ENCODE data around the gene IQCK.

The IQCK gene

GRCh38 chr16:19875900-19876299 lies 157.8 kb downstream of the IQCK start:
- no peaks in the 10 kb centered on the region for H3K27me3 ChIP-seq (ENCODE audit: control insufficient read depth, insufficient read depth, low read length)

GRCh38 chr16:19876501-19877059 lies 158.5 kb downstream of the IQCK start:
- H3K4me3 ChIP-seq (ENCODE audit: low read length) = no peak overlapping the region
- no peaks in the 10 kb centered on the region for H3K9me3 ChIP-seq (ENCODE audit: control insufficient read depth, low read depth, low read length)
- no peaks in the 10 kb centered on the region for H3K27me3 ChIP-seq (ENCODE audit: control insufficient read depth, insufficient read depth, low read length)
- peaks cover 20% of the 10 kb centered on the region for H3K36me3 ChIP-seq (ENCODE audit: control insufficient read depth, low read depth, low read length)
- no peak overlapping the region for H3K27ac ChIP-seq (ENCODE audit: low read length)
- no peak overlapping the region for H3K9ac ChIP-seq (ENCODE audit: low read length)
- peaks cover 25% of the 10 kb centered on the region for H3K4me1 ChIP-seq (ENCODE audit: control insufficient read depth, low read depth, low read length)

More at GRCh38 chr16:19875900-19876299, 157.8 kb downstream of the IQCK start:
- no peak overlapping the region for H3K4me3 ChIP-seq (ENCODE audit: low read length)
- no peaks in the 10 kb centered on the region for H3K9me3 ChIP-seq (ENCODE audit: control insufficient read depth, low read depth, low read length)
- peaks cover 25% of the 10 kb centered on the region for H3K36me3 ChIP-seq (ENCODE audit: control insufficient read depth, low read depth, low read length)
- no peak overlapping the region for H3K27ac ChIP-seq (ENCODE audit: low read length)
- peaks cover 25% of the 10 kb centered on the region for H3K4me1 ChIP-seq (ENCODE audit: control insufficient read depth, low read depth, low read length)
- no peak overlapping the region for H3K9ac ChIP-seq (ENCODE audit: low read length)

- peaks cover 9% of the 10 kb centered on the region for H3K36me3 ChIP-seq (ENCODE audit: control insufficient read depth, low read depth, low read length)
- H3K4me3 ChIP-seq (ENCODE audit: low read length) = no peak overlapping the region
- no peak overlapping the region for H3K9ac ChIP-seq (ENCODE audit: low read length)
- H3K27me3 ChIP-seq (ENCODE audit: control insufficient read depth, insufficient read depth, low read length) = no peaks in the 10 kb centered on the region
- no peak overlapping the region for H3K27ac ChIP-seq (ENCODE audit: low read length)
- H3K9me3 ChIP-seq (ENCODE audit: control insufficient read depth, low read depth, low read length) = no peaks in the 10 kb centered on the region
- H3K4me1 ChIP-seq (ENCODE audit: control insufficient read depth, low read depth, low read length) = peaks cover 39% of the 10 kb centered on the region
These were observed 160.7 kb downstream of the IQCK start for GRCh38 chr16:19878757-19879156.

- Histone ChIP-seq H3K27ac (ENCODE audit: low read length) (no peak overlapping the region), H3K36me3 (ENCODE audit: control insufficient read depth, low read depth, low read length) (peaks cover 9% of the 10 kb centered on the region), H3K9ac (ENCODE audit: low read length) (no peak overlapping the region), H3K4me3 (ENCODE audit: low read length) (no peak overlapping the region), H3K27me3 (ENCODE audit: control insufficient read depth, insufficient read depth, low read length) (no peaks in the 10 kb centered on the region), H3K4me1 (ENCODE audit: control insufficient read depth, low read depth, low read length) (peaks cover 39% of the 10 kb centered on the region), H3K9me3 (ENCODE audit: control insufficient read depth, low read depth, low read length) (no peaks in the 10 kb centered on the region)
These were observed 161.2 kb downstream of the IQCK start for GRCh38 chr16:19879241-19879792.

- no peak overlapping the region for H3K27ac ChIP-seq (ENCODE audit: low read length)
- peaks cover 9% of the 10 kb centered on the region for H3K36me3 ChIP-seq (ENCODE audit: control insufficient read depth, low read depth, low read length)
- no peaks in the 10 kb centered on the region for H3K9me3 ChIP-seq (ENCODE audit: control insufficient read depth, low read depth, low read length)
- no peak overlapping the region for H3K9ac ChIP-seq (ENCODE audit: low read length)
- H3K27me3 ChIP-seq (ENCODE audit: control insufficient read depth, insufficient read depth, low read length) = peaks cover 12% of the 10 kb centered on the region
- H3K4me3 ChIP-seq (ENCODE audit: low read length) = no peak overlapping the region
- peaks cover 40% of the 10 kb centered on the region for H3K4me1 ChIP-seq (ENCODE audit: control insufficient read depth, low read depth, low read length)
These were observed 163.0 kb downstream of the IQCK start for GRCh38 chr16:19881028-19881427.

- H3K4me3 ChIP-seq (ENCODE audit: low read length) = peak overlapping the region; percentile 78
- no peaks in the 10 kb centered on the region for H3K9me3 ChIP-seq (ENCODE audit: control insufficient read depth, low read depth, low read length)
- H3K4me1 ChIP-seq (ENCODE audit: control insufficient read depth, low read depth, low read length) = peaks cover 32% of the 10 kb centered on the region
- peaks cover 12% of the 10 kb centered on the region for H3K27me3 ChIP-seq (ENCODE audit: control insufficient read depth, insufficient read depth, low read length)
- peaks cover 9% of the 10 kb centered on the region for H3K36me3 ChIP-seq (ENCODE audit: control insufficient read depth, low read depth, low read length)
- H3K9ac ChIP-seq (ENCODE audit: low read length) = peak overlapping the region; percentile 79
- H3K27ac ChIP-seq (ENCODE audit: low read length) = peak overlapping the region; percentile 85
These were observed 163.7 kb downstream of the IQCK start for GRCh38 chr16:19881783-19882182.

- peaks cover 12% of the 10 kb centered on the region for H3K27me3 ChIP-seq (ENCODE audit: control insufficient read depth, insufficient read depth, low read length)
- H3K36me3 ChIP-seq (ENCODE audit: control insufficient read depth, low read depth, low read length) = peaks cover 9% of the 10 kb centered on the region
- H3K27ac ChIP-seq (ENCODE audit: low read length) = peak overlapping the region; percentile 85
- peak overlapping the region; percentile 79 for H3K9ac ChIP-seq (ENCODE audit: low read length)
- H3K9me3 ChIP-seq (ENCODE audit: control insufficient read depth, low read depth, low read length) = no peaks in the 10 kb centered on the region
- H3K4me3 ChIP-seq (ENCODE audit: low read length) = peak overlapping the region; percentile 78
- H3K4me1 ChIP-seq (ENCODE audit: control insufficient read depth, low read depth, low read length) = peaks cover 30% of the 10 kb centered on the region
These were observed 164.1 kb downstream of the IQCK start for GRCh38 chr16:19882186-19882585.

- Histone ChIP-seq H3K4me1 (ENCODE audit: control insufficient read depth, low read depth, low read length) (peaks cover 30% of the 10 kb centered on the region), H3K9ac (ENCODE audit: low read length) (peak overlapping the region; percentile 79), H3K36me3 (ENCODE audit: control insufficient read depth, low read depth, low read length) (peaks cover 9% of the 10 kb centered on the region), H3K9me3 (ENCODE audit: control insufficient read depth, low read depth, low read length) (no peaks in the 10 kb centered on the region), H3K27ac (ENCODE audit: low read length) (peak overlapping the region; percentile 85), H3K4me3 (ENCODE audit: low read length) (peak overlapping the region; percentile 78), H3K27me3 (ENCODE audit: control insufficient read depth, insufficient read depth, low read length) (peaks cover 12% of the 10 kb centered on the region)
These were observed 164.6 kb downstream of the IQCK start for GRCh38 chr16:19882646-19883045.

- H3K9ac ChIP-seq (ENCODE audit: low read length) = peak overlapping the region; percentile 79
- H3K27me3 ChIP-seq (ENCODE audit: control insufficient read depth, insufficient read depth, low read length) = peaks cover 12% of the 10 kb centered on the region
- H3K9me3 ChIP-seq (ENCODE audit: control insufficient read depth, low read depth, low read length) = no peaks in the 10 kb centered on the region
- peak overlapping the region; percentile 78 for H3K4me3 ChIP-seq (ENCODE audit: low read length)
- peaks cover 8% of the 10 kb centered on the region for H3K36me3 ChIP-seq (ENCODE audit: control insufficient read depth, low read depth, low read length)
- peaks cover 30% of the 10 kb centered on the region for H3K4me1 ChIP-seq (ENCODE audit: control insufficient read depth, low read depth, low read length)
- H3K27ac ChIP-seq (ENCODE audit: low read length) = peak overlapping the region; percentile 85
These were observed 165.4 kb downstream of the IQCK start for GRCh38 chr16:19883296-19883965.

- peak overlapping the region; percentile 79 for H3K9ac ChIP-seq (ENCODE audit: low read length)
- H3K4me1 ChIP-seq (ENCODE audit: control insufficient read depth, low read depth, low read length) = peaks cover 26% of the 10 kb centered on the region
- H3K4me3 ChIP-seq (ENCODE audit: low read length) = peak overlapping the region; percentile 78
- H3K36me3 ChIP-seq (ENCODE audit: control insufficient read depth, low read depth, low read length) = peaks cover 5% of the 10 kb centered on the region
- no peaks in the 10 kb centered on the region for H3K9me3 ChIP-seq (ENCODE audit: control insufficient read depth, low read depth, low read length)
- no peak overlapping the region for H3K27ac ChIP-seq (ENCODE audit: low read length)
- H3K27me3 ChIP-seq (ENCODE audit: control insufficient read depth, insufficient read depth, low read length) = peaks cover 12% of the 10 kb centered on the region
These were observed 166.0 kb downstream of the IQCK start for GRCh38 chr16:19883966-19884485.

GRCh38 chr16:19884611-19885450 lies 166.8 kb downstream of the IQCK start, which contains the start of gene GPRC5B:
Gene GPRC5B (minus strand): TSS chr16:19884848. CDS start chr16:19872845, 12,003 bp downstream.
- Histone ChIP-seq H3K27me3 (ENCODE audit: control insufficient read depth, insufficient read depth, low read length) (peaks cover 12% of the 10 kb centered on the region), H3K9me3 (ENCODE audit: control insufficient read depth, low read depth, low read length) (no peaks in the 10 kb centered on the region), H3K4me1 (ENCODE audit: control insufficient read depth, low read depth, low read length) (peaks cover 18% of the 10 kb centered on the region), H3K27ac (ENCODE audit: low read length) (no peak within 1 kb of the TSS), H3K9ac (ENCODE audit: low read length) (peak within 1 kb of the TSS; percentile 79), H3K36me3 (ENCODE audit: control insufficient read depth, low read depth, low read length) (peaks cover 5% of the 10 kb centered on the region), H3K4me3 (ENCODE audit: low read length) (peak within 1 kb of the TSS; percentile 78)

All from iPS-18a (cell line).